A549 (cell line): ENCODE results near the gene TNIK. TPM values are rescaled to one million over a fixed set of nuclear protein-coding genes. Genes with fewer than 3 reads are reported as not detected.

ENCODE experiments used
- ATAC-seq, 2 experiments: fragments of 200-7000 bp in 1 of 2; fragments of >200 bp in 1 of 2; cut with Nextera tagmentation in 1 of 2; cut with Tn5 transposase in 1 of 2; 3 replicates each; pipeline versions ENCODE4 v1.8.0 to v1.9.1; 2018 to 2020; ENCODE audit warnings: mild to moderate bottlenecking in 1 of 2, moderate library complexity in 1 of 2
- CTCF ChIA-PET: fragments of 300-600 bp; sonication (Branson Sonifier 250); formaldehyde crosslinking; extraction: SDS; loops from one replicate; lab custom pipeline; 2021; ENCODE audit warnings: antibody characterized with exemption, inconsistent platforms; lab: Yijun Ruan, JAX
- POLR2A ChIA-PET: fragments of 350-600 bp; formaldehyde crosslinking; extraction: SDS; loops from one replicate; lab custom pipeline; 2021; ENCODE audit warnings: antibody characterized with exemption, inconsistent platforms; lab: Yijun Ruan, JAX
- DNase-seq, 2 experiments: peaks; one replicate each; pipeline versions ENCODE4 v3.0.0 to v3.0.0-alpha.2; 2011 to 2016; ENCODE audit warnings: low read depth in 1 of 2, low spot score in 1 of 2
- FAIRE-seq: peaks from 2 replicates; lab custom pipeline; 2011; peaks lifted over from hg19 to GRCh38; lab: Jason Lieb, UNC
- H3K27ac ChIP-seq, 2 experiments: fragments of >200 bp; sonication (Bioruptor Twin); formaldehyde crosslinking; 3 replicates each; pipeline ENCODE4 v1.5.1; 2016 to 2017
- H3K4me1 ChIP-seq: fragments of >200 bp; sonication (Bioruptor Twin); formaldehyde crosslinking; 3 replicates; pipeline ENCODE4 v1.6.1; 2016
- H3K4me2 ChIP-seq: fragments of >200 bp; sonication (Bioruptor Twin); formaldehyde crosslinking; 3 replicates; pipeline ENCODE4 v1.6.1; 2016
- H3K4me3 ChIP-seq: fragments of >200 bp; sonication (Bioruptor Twin); formaldehyde crosslinking; 3 replicates; pipeline ENCODE4 v1.5.1; 2016
- H3K9me3 ChIP-seq: fragments of >200 bp; sonication (Bioruptor Twin); formaldehyde crosslinking; 3 replicates; pipeline ENCODE4 v1.6.1; 2016
- CBX8 ChIP-seq: fragments of 200-600 bp; sonication (generic); IDR thresholded peaks from 2 replicates; pipeline ENCODE4 v1.6.1; 2016
- EHF ChIP-seq: fragments of 250-450 bp; sonication (Bioruptor Pico); IDR thresholded peaks from 2 replicates; pipeline ENCODE4 v1.5.0; 2020; ENCODE audit warnings: mild to moderate bottlenecking
- ESRRA ChIP-seq: fragments of 150-350 bp; IDR thresholded peaks from 2 replicates; pipeline ENCODE4 v1.6.1; 2014; ENCODE audit warnings: mild to moderate bottlenecking, low read length, borderline replicate concordance
- FOSB ChIP-seq: fragments of 250-450 bp; sonication (Bioruptor Pico); IDR thresholded peaks from 2 replicates; pipeline ENCODE4 v1.5.0; 2020; ENCODE audit warnings: mild to moderate bottlenecking, moderate library complexity
- HOXA7 ChIP-seq: fragments of 250-450 bp; sonication (Bioruptor Pico); IDR thresholded peaks from 2 replicates; pipeline ENCODE4 v1.5.0; 2020; ENCODE audit warnings: mild to moderate bottlenecking, moderate library complexity
- HOXB5 ChIP-seq: fragments of 250-450 bp; sonication (Bioruptor Pico); IDR thresholded peaks from 2 replicates; pipeline ENCODE4 v1.5.0; 2020; ENCODE audit warnings: mild to moderate bottlenecking, moderate library complexity
- JUNB ChIP-seq: fragments of >200 bp; sonication (Bioruptor Twin); formaldehyde crosslinking; IDR thresholded peaks from 2 replicates; pipeline ENCODE4 v1.6.1; 2016
- MYC ChIP-seq: IDR thresholded peaks from 2 replicates; pipeline ENCODE4 v1.6.1; 2012; ENCODE audit warnings: mild to moderate bottlenecking, inconsistent platforms, low read length, improper control_type of control experiment, borderline replicate concordance
- NFE2L2 ChIP-seq: fragments of 150-350 bp; conservative IDR thresholded peaks from 2 replicates; pipeline ENCODE4 v1.6.1; 2014; ENCODE audit warnings: low read length
- NPAS2 ChIP-seq: fragments of 250-450 bp; sonication (Bioruptor Pico); IDR thresholded peaks from 2 replicates; pipeline ENCODE4 v1.8.0; 2022; ENCODE audit warnings: mild to moderate bottlenecking, moderate library complexity, borderline replicate concordance
- POLR2AphosphoS2 ChIP-seq: conservative IDR thresholded peaks from 2 replicates; pipeline ENCODE4 v1.6.1; 2012; ENCODE audit warnings: low read length, improper control_type of control experiment, inconsistent platforms
- RNF2 ChIP-seq: fragments of 200-600 bp; sonication (generic); IDR thresholded peaks from 2 replicates; pipeline ENCODE4 v1.6.1; 2016; ENCODE audit warnings: low read depth, mild to moderate bottlenecking, antibody characterized with exemption, moderate library complexity, borderline replicate concordance
- SMC3 ChIP-seq: fragments of >200 bp; sonication (Bioruptor Twin); formaldehyde crosslinking; IDR thresholded peaks from 3 replicates; pipeline ENCODE4 v1.6.1; 2018; ENCODE audit warnings: inconsistent platforms
- TFCP2L1 ChIP-seq: fragments of 250-450 bp; sonication (Bioruptor Pico); IDR thresholded peaks from 2 replicates; pipeline ENCODE4 v1.5.0; 2021; ENCODE audit warnings: mild to moderate bottlenecking
- WGBS: methylation state at CpG from one replicate; pipeline ENCODE4 v1.1.6; 2017; ENCODE audit errors: missing lambda C conversion rate; 5-methylcytosine and 5-hydroxymethylcytosine counted together
- polyA plus RNA-seq, 4 experiments: library from polyadenylated mRNA; depleted of rRNA in 3 of 4; stranded (reverse); fragments of >200 nt; fragmentation: RNase III in 1 of 4; extraction: RNeasy Plus Mini Kit Qiagen cat#74134 plus additional on column Dnase treatment in 1 of 4; gene quantifications; 2 replicates in 3 of 4; 3 replicates in 1 of 4; pipeline ENCODE4 v1.2.3, GENCODE V29; 2011 to 2017
- TF ChIP-seq, protein P1 (sequence below): fragments of >200 bp; sonication (Bioruptor Twin); formaldehyde crosslinking; IDR thresholded peaks from 2 replicates; pipeline ENCODE4 v1.6.1; 2016
- TF ChIP-seq, protein P2 (sequence below): fragments of 250-450 bp; sonication (Bioruptor Pico); IDR thresholded peaks from 2 replicates; pipeline ENCODE4 v1.5.0; 2021; ENCODE audit warnings: mild to moderate bottlenecking, moderate library complexity, borderline replicate concordance
- TF ChIP-seq, protein P3 (sequence below): fragments of 200-600 bp; sonication (generic); IDR thresholded peaks from 2 replicates; pipeline ENCODE4 v1.6.1; 2016; ENCODE audit warnings: antibody characterized with exemption, mild to moderate bottlenecking, moderate library complexity
- TF ChIP-seq, protein P4 (sequence below): IDR thresholded peaks from 2 replicates; pipeline ENCODE4 v1.6.1; 2012
- TF ChIP-seq, protein P5 (sequence below): IDR thresholded peaks from 2 replicates; pipeline ENCODE4 v1.6.1; 2012; ENCODE audit warnings: low read depth, borderline replicate concordance

The TNIK gene
- polyA plus RNA-seq, 2 of the 4 experiments (the other 2 are of a cell fraction) = 1.6 to 1.8 TPM

DNA sequence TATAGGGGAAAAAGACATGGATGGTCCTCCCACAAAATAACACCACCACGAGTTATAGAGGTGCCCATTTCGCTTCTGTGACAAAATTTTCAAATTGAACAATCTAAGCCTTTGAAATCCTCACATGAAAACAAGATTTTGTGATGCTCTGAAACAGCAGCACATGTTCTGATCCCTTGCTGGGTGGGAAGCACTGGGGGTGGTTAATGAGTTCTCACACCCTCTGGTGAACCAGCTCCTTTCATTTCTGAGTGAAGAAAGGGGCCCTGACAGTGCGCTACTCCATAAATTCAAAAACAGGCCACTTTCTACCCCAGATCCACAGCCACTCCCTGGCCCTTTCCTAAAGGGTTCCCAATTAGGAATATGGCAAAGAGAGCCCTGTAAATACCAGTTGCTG, 129.3 kb downstream of the TNIK start:
- Histone ChIP-seq H3K4me3 (no peak overlapping the region), H3K9me3 (no peaks in the 10 kb centered on the region), H3K4me2 (no peak overlapping the region), H3K27ac (no peak overlapping the region), H3K4me1 (peaks cover 12% of the 10 kb centered on the region)
- TF ChIP-seq, protein P1, sequence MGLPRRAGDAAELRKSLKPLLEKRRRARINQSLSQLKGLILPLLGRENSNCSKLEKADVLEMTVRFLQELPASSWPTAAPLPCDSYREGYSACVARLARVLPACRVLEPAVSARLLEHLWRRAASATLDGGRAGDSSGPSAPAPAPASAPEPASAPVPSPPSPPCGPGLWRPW = no peak
- no peak for TF ChIP-seq CBX8
- no peak for TF ChIP-seq NPAS2 (CRISPR knock-in tag)
- TF ChIP-seq EHF (CRISPR knock-in tag) = no peak
- TF ChIP-seq, protein P2, sequence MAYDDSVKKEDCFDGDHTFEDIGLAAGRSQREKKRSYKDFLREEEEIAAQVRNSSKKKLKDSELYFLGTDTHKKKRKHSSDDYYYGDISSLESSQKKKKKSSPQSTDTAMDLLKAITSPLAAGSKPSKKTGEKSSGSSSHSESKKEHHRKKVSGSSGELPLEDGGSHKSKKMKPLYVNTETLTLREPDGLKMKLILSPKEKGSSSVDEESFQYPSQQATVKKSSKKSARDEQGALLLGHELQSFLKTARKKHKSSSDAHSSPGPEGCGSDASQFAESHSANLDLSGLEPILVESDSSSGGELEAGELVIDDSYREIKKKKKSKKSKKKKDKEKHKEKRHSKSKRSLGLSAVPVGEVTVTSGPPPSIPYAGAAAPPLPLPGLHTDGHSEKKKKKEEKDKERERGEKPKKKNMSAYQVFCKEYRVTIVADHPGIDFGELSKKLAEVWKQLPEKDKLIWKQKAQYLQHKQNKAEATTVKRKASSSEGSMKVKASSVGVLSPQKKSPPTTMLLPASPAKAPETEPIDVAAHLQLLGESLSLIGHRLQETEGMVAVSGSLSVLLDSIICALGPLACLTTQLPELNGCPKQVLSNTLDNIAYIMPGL (CRISPR knock-in tag) = no peak
- POLR2A ChIA-PET = no interaction called here
- WGBS = 60% methylated on average over 3 of the region's 3 CpGs
- CTCF ChIA-PET = no interaction called here
- ATAC-seq (no peak), FAIRE-seq (no peak), DNase-seq (no peak)

DNA sequence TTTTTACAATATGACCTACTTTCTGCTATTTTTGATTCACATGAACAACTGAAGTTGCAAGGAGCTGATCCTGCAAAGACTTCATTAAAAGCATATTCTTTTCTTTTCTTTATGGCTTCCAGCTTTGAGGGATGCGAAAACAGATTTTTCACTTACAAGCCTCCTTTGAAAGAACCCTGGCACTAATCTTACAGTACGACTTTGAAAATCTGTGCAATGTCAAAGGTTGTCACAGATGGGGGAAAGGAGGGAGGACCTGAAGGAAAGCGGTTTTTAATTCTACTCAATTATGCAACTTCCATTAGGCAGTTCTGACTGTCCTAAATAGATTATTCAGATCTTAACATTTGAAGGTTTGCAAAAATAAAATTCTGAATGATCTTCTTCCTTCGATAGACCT, 130.5 kb downstream of the TNIK start:
- Histone ChIP-seq H3K9me3 (no peaks in the 10 kb centered on the region), H3K4me3 (no peak overlapping the region), H3K4me2 (no peak overlapping the region), H3K4me1 (peaks cover 10% of the 10 kb centered on the region), H3K27ac (no peak overlapping the region)
- 73% methylated on average over 4 of the region's 4 CpGs for WGBS
- DNase-seq (no peak), FAIRE-seq (no peak), ATAC-seq (no peak)
- ChIA-PET POLR2A (no interaction called here), CTCF (no interaction called here)
- TF ChIP-seq TFCP2L1 (CRISPR knock-in tag) = no peak
- TF ChIP-seq HOXA7 (CRISPR knock-in tag) = no peak
- no peak for TF ChIP-seq RNF2
- no peak for TF ChIP-seq HOXB5 (CRISPR knock-in tag)
- TF ChIP-seq NFE2L2 = no peak
- no peak for TF ChIP-seq ESRRA
- no peak for TF ChIP-seq SMC3
- no peak for TF ChIP-seq JUNB
- no peak for TF ChIP-seq POLR2AphosphoS2
- TF ChIP-seq, protein P3, sequence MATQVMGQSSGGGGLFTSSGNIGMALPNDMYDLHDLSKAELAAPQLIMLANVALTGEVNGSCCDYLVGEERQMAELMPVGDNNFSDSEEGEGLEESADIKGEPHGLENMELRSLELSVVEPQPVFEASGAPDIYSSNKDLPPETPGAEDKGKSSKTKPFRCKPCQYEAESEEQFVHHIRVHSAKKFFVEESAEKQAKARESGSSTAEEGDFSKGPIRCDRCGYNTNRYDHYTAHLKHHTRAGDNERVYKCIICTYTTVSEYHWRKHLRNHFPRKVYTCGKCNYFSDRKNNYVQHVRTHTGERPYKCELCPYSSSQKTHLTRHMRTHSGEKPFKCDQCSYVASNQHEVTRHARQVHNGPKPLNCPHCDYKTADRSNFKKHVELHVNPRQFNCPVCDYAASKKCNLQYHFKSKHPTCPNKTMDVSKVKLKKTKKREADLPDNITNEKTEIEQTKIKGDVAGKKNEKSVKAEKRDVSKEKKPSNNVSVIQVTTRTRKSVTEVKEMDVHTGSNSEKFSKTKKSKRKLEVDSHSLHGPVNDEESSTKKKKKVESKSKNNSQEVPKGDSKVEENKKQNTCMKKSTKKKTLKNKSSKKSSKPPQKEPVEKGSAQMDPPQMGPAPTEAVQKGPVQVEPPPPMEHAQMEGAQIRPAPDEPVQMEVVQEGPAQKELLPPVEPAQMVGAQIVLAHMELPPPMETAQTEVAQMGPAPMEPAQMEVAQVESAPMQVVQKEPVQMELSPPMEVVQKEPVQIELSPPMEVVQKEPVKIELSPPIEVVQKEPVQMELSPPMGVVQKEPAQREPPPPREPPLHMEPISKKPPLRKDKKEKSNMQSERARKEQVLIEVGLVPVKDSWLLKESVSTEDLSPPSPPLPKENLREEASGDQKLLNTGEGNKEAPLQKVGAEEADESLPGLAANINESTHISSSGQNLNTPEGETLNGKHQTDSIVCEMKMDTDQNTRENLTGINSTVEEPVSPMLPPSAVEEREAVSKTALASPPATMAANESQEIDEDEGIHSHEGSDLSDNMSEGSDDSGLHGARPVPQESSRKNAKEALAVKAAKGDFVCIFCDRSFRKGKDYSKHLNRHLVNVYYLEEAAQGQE = no peak
- no peak for TF ChIP-seq FOSB
- TF ChIP-seq, protein P4, sequence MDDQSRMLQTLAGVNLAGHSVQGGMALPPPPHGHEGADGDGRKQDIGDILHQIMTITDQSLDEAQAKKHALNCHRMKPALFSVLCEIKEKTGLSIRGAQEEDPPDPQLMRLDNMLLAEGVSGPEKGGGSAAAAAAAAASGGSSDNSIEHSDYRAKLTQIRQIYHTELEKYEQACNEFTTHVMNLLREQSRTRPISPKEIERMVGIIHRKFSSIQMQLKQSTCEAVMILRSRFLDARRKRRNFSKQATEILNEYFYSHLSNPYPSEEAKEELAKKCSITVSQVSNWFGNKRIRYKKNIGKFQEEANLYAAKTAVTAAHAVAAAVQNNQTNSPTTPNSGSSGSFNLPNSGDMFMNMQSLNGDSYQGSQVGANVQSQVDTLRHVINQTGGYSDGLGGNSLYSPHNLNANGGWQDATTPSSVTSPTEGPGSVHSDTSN = no peak
- TF ChIP-seq, protein P5, sequence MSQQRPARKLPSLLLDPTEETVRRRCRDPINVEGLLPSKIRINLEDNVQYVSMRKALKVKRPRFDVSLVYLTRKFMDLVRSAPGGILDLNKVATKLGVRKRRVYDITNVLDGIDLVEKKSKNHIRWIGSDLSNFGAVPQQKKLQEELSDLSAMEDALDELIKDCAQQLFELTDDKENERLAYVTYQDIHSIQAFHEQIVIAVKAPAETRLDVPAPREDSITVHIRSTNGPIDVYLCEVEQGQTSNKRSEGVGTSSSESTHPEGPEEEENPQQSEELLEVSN = no peak
- no peak for TF ChIP-seq MYC
